ENCODE data around the gene CD72. TPM values are rescaled to one million over a fixed set of nuclear protein-coding genes. Genes with fewer than 3 reads are reported as not detected.

CD72 gene
- polyA plus RNA-seq, 2 donors, result 0.26 to 0.29 TPM

- 85 to 89% methylated on average over 31 of the region's 31 CpGs for WGBS, 2 donors
- no peaks in the 10 kb centered on the region for H3K9me3 ChIP-seq (ENCODE audit: control insufficient read depth in 2 of 2, insufficient read depth in 1 of 2, low read depth in 1 of 2, low read length in 1 of 2)
- H3K4me3 ChIP-seq (ENCODE audit: low read depth in 1 of 2, low read length in 2 of 2), result no peak overlapping the region
- H3K4me1 ChIP-seq (ENCODE audit: control insufficient read depth in 2 of 2, insufficient read depth in 2 of 2, low read length in 1 of 2), result peaks cover 0 to 6% of the 10 kb centered on the region in 2 donors
- peaks cover 0 to 21% of the 10 kb centered on the region in 2 donors for H3K36me3 ChIP-seq (ENCODE audit: control insufficient read depth in 2 of 2, insufficient read depth in 2 of 2, low read length in 1 of 2)
- H3K27ac ChIP-seq (ENCODE audit: low read depth in 2 of 2, low read length in 1 of 2), result no peak overlapping the region
- H3K27me3 ChIP-seq (ENCODE audit: control insufficient read depth in 1 of 2, insufficient read depth in 2 of 2, low read length in 2 of 2), result no peaks in the 10 kb centered on the region
Measured at GRCh38 chr9:35609001-35609819, 9.0 kb downstream of the CD72 start.

DNA sequence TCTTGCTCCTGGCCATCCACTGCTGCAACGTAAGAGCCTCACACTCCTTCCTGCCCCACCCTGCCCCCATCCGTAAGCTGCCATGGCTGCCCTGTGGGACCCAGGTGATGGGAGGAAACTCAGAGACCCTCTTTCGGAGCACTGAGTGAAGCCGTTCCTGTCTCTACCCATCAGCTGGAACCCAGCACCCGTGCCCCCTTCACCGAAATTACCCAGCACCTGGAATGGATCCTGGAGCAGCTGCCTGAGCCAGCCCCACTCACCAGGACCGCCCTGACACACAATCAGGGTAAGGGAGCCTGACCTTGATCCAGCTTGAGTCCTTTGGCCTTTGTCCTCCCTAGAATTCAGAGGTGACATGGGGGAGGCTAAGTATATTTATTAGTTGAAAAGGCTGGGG lies 10.0 kb downstream of the CD72 start:
- peaks cover 0 to 6% of the 10 kb centered on the region in 2 donors for H3K4me1 ChIP-seq (ENCODE audit: control insufficient read depth in 2 of 2, insufficient read depth in 2 of 2, low read length in 1 of 2)
- 85 to 87% methylated on average over 7 of the region's 7 CpGs for WGBS, 2 donors
- H3K9me3 ChIP-seq (ENCODE audit: control insufficient read depth in 2 of 2, insufficient read depth in 1 of 2, low read depth in 1 of 2, low read length in 1 of 2), result no peaks in the 10 kb centered on the region
- H3K27me3 ChIP-seq (ENCODE audit: control insufficient read depth in 1 of 2, insufficient read depth in 2 of 2, low read length in 2 of 2), result no peaks in the 10 kb centered on the region
- peaks cover 0 to 21% of the 10 kb centered on the region in 2 donors for H3K36me3 ChIP-seq (ENCODE audit: control insufficient read depth in 2 of 2, insufficient read depth in 2 of 2, low read length in 1 of 2)
- no peak overlapping the region for H3K4me3 ChIP-seq (ENCODE audit: low read depth in 1 of 2, low read length in 2 of 2)
- H3K27ac ChIP-seq (ENCODE audit: low read depth in 2 of 2, low read length in 1 of 2), result no peak overlapping the region

DNA sequence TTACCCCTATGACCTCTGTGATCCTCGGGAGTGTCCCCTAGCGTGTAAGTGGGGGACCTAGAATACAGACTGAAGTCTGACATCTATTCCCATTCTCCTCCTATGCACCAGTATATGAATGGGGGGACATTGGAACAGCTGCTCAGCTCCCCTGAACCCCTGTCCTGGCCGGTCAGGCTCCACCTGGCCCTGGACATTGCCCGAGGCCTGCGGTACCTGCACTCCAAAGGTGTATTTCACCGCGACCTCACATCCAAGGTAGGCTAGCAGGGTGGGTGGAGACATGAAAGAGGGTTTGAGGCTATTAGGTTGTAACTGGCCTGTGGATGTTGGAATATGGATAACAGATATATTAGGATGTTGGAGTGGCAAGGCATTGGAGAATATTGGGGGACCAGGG lies 11.5 kb downstream of the CD72 start:
- Histone ChIP-seq H3K4me1 (ENCODE audit: control insufficient read depth in 2 of 2, insufficient read depth in 2 of 2, low read length in 1 of 2) (peaks cover 0 to 6% of the 10 kb centered on the region in 2 donors), H3K27ac (ENCODE audit: low read depth in 2 of 2, low read length in 1 of 2) (no peak overlapping the region), H3K36me3 (ENCODE audit: control insufficient read depth in 2 of 2, insufficient read depth in 2 of 2, low read length in 1 of 2) (peaks cover 0 to 21% of the 10 kb centered on the region in 2 donors), H3K27me3 (ENCODE audit: control insufficient read depth in 1 of 2, insufficient read depth in 2 of 2, low read length in 2 of 2) (no peaks in the 10 kb centered on the region), H3K4me3 (ENCODE audit: low read depth in 1 of 2, low read length in 2 of 2) (no peak overlapping the region), H3K9me3 (ENCODE audit: control insufficient read depth in 2 of 2, insufficient read depth in 1 of 2, low read depth in 1 of 2, low read length in 1 of 2) (no peaks in the 10 kb centered on the region)
- 84 to 89% methylated on average over 7 of the region's 7 CpGs for WGBS, 2 donors

- H3K9me3 ChIP-seq (ENCODE audit: control insufficient read depth in 2 of 2, insufficient read depth in 1 of 2, low read depth in 1 of 2, low read length in 1 of 2), result no peaks in the 10 kb centered on the region
- H3K4me1 ChIP-seq (ENCODE audit: control insufficient read depth in 2 of 2, insufficient read depth in 2 of 2, low read length in 1 of 2), result peaks cover 0 to 6% of the 10 kb centered on the region in 2 donors
- whole genome bisulfite sequencing, 2 donors, result 5 to 9% methylated on average over 5 of the region's 5 CpGs
- H3K4me3 ChIP-seq (ENCODE audit: low read depth in 1 of 2, low read length in 2 of 2), result peak overlapping the region; percentile 56 to 73
- H3K27me3 ChIP-seq (ENCODE audit: control insufficient read depth in 1 of 2, insufficient read depth in 2 of 2, low read length in 2 of 2), result no peaks in the 10 kb centered on the region
- peaks cover 0 to 21% of the 10 kb centered on the region in 2 donors for H3K36me3 ChIP-seq (ENCODE audit: control insufficient read depth in 2 of 2, insufficient read depth in 2 of 2, low read length in 1 of 2)
- peak overlapping the region in 1 of 2 donors; percentile 69 for H3K27ac ChIP-seq (ENCODE audit: low read depth in 2 of 2, low read length in 1 of 2)
Measured at GRCh38 chr9:35606138-35606504, 12.1 kb downstream of the CD72 start.

DNA sequence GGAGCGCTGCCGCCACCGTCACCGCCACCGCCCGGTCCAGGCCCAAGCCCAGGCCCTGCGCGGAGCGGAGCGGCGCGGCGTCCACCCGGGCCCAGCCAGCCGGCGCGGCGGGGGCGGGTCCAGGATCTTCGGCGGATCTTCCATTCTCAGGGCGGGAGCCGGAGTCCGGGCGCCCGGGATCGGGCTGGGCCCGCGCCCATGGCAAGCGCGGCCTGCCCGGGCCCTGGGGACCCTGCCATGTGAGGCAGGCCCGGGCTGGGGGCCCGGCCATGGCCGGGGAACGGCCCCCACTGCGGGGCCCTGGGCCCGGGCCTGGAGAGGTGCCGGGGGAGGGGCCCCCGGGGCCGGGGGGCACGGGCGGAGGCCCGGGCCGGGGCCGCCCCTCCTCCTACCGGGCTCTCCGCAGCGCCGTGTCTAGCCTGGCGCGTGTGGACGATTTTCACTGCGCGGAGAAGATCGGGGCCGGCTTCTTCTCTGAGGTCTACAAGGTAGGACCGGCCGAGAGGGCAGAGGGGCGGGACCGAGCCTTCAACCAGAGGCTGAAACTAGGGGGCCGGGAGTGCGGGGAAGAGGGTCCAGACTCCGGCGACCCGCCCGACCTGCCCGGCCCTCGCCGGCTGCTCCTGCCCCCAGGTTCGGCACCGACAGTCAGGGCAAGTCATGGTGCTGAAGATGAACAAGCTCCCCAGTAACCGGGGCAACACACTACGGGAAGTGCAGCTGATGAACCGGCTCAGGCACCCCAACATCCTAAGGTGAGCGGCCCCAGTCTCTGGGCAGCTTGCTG lies 12.7 kb downstream of the CD72 start:
- H3K4me1 ChIP-seq (ENCODE audit: control insufficient read depth in 2 of 2, insufficient read depth in 2 of 2, low read length in 1 of 2), result peaks cover 0 to 6% of the 10 kb centered on the region in 2 donors
- 1% methylated on average over 44 to 76 of the region's 76 CpGs for WGBS, 2 donors
- peaks cover 0 to 21% of the 10 kb centered on the region in 2 donors for H3K36me3 ChIP-seq (ENCODE audit: control insufficient read depth in 2 of 2, insufficient read depth in 2 of 2, low read length in 1 of 2)
- no peaks in the 10 kb centered on the region for H3K27me3 ChIP-seq (ENCODE audit: control insufficient read depth in 1 of 2, insufficient read depth in 2 of 2, low read length in 2 of 2)
- H3K9me3 ChIP-seq (ENCODE audit: control insufficient read depth in 2 of 2, insufficient read depth in 1 of 2, low read depth in 1 of 2, low read length in 1 of 2), result no peaks in the 10 kb centered on the region
- peak overlapping the region; percentile 56 to 73 for H3K4me3 ChIP-seq (ENCODE audit: low read depth in 1 of 2, low read length in 2 of 2)
- peak overlapping the region; percentile 66 to 69 for H3K27ac ChIP-seq (ENCODE audit: low read depth in 2 of 2, low read length in 1 of 2)

- Histone ChIP-seq H3K27ac (ENCODE audit: low read depth in 2 of 2, low read length in 1 of 2) (peak within 1 kb of the TSS; percentile 66 to 95), H3K27me3 (ENCODE audit: control insufficient read depth in 1 of 2, insufficient read depth in 2 of 2, low read length in 2 of 2) (no peaks in the 10 kb centered on the region), H3K4me1 (ENCODE audit: control insufficient read depth in 2 of 2, insufficient read depth in 2 of 2, low read length in 1 of 2) (peaks cover 0 to 6% of the 10 kb centered on the region in 2 donors), H3K9me3 (ENCODE audit: control insufficient read depth in 2 of 2, insufficient read depth in 1 of 2, low read depth in 1 of 2, low read length in 1 of 2) (no peaks in the 10 kb centered on the region), H3K4me3 (ENCODE audit: low read depth in 1 of 2, low read length in 2 of 2) (peak within 1 kb of the TSS; percentile 56 to 73), H3K36me3 (ENCODE audit: control insufficient read depth in 2 of 2, insufficient read depth in 2 of 2, low read length in 1 of 2) (peaks cover 0 to 18% of the 10 kb centered on the region in 2 donors)
- 0% methylated on average over 31 to 55 of the region's 55 CpGs for WGBS, 2 donors
Measured at GRCh38 chr9:35604578-35605350, 13.4 kb downstream of the CD72 start, which contains the start of gene TESK1. TSS of gene TESK1 (plus strand) at chr9:35605262. CDS start at chr9:35605620, 358 bp downstream.

- Histone ChIP-seq H3K27ac (ENCODE audit: low read depth in 2 of 2, low read length in 1 of 2) (peak overlapping the region; percentile 88 to 95), H3K4me1 (ENCODE audit: control insufficient read depth in 2 of 2, insufficient read depth in 2 of 2, low read length in 1 of 2) (peaks cover 0 to 9% of the 10 kb centered on the region in 2 donors), H3K36me3 (ENCODE audit: control insufficient read depth in 2 of 2, insufficient read depth in 2 of 2, low read length in 1 of 2) (peaks cover 0 to 11% of the 10 kb centered on the region in 2 donors), H3K4me3 (ENCODE audit: low read depth in 1 of 2, low read length in 2 of 2) (peak overlapping the region; percentile 56 to 73), H3K27me3 (ENCODE audit: control insufficient read depth in 1 of 2, insufficient read depth in 2 of 2, low read length in 2 of 2) (no peaks in the 10 kb centered on the region), H3K9me3 (ENCODE audit: control insufficient read depth in 2 of 2, insufficient read depth in 1 of 2, low read depth in 1 of 2, low read length in 1 of 2) (no peaks in the 10 kb centered on the region)
- WGBS, 2 donors, result 0 to 1% methylated on average over 41 of the region's 41 CpGs
Measured at GRCh38 chr9:35603986-35604577, 14.1 kb downstream of the CD72 start.

- Histone ChIP-seq H3K9me3 (ENCODE audit: control insufficient read depth in 2 of 2, insufficient read depth in 1 of 2, low read depth in 1 of 2, low read length in 1 of 2) (no peaks in the 10 kb centered on the region), H3K4me3 (ENCODE audit: low read depth in 1 of 2, low read length in 2 of 2) (peak overlapping the region; percentile 20 to 36), H3K36me3 (ENCODE audit: control insufficient read depth in 2 of 2, insufficient read depth in 2 of 2, low read length in 1 of 2) (peaks cover 0 to 9% of the 10 kb centered on the region in 2 donors), H3K27ac (ENCODE audit: low read depth in 2 of 2, low read length in 1 of 2) (peak overlapping the region; percentile 80 to 88), H3K4me1 (ENCODE audit: control insufficient read depth in 2 of 2, insufficient read depth in 2 of 2, low read length in 1 of 2) (peaks cover 0 to 11% of the 10 kb centered on the region in 2 donors), H3K27me3 (ENCODE audit: control insufficient read depth in 1 of 2, insufficient read depth in 2 of 2, low read length in 2 of 2) (no peaks in the 10 kb centered on the region)
- WGBS, 2 donors, result 3 to 4% methylated on average over 18 of the region's 18 CpGs
Measured at GRCh38 chr9:35603506-35603985, 14.7 kb downstream of the CD72 start.

All from esophagus (tissue), 2 donors.